8988T (cell line): ENCODE data around the gene LPIN3.

Experiments used
- DNase-seq: peaks from one replicate; pipeline ENCODE4 v3.0.0; 2011

The LPIN3 gene

DNA sequence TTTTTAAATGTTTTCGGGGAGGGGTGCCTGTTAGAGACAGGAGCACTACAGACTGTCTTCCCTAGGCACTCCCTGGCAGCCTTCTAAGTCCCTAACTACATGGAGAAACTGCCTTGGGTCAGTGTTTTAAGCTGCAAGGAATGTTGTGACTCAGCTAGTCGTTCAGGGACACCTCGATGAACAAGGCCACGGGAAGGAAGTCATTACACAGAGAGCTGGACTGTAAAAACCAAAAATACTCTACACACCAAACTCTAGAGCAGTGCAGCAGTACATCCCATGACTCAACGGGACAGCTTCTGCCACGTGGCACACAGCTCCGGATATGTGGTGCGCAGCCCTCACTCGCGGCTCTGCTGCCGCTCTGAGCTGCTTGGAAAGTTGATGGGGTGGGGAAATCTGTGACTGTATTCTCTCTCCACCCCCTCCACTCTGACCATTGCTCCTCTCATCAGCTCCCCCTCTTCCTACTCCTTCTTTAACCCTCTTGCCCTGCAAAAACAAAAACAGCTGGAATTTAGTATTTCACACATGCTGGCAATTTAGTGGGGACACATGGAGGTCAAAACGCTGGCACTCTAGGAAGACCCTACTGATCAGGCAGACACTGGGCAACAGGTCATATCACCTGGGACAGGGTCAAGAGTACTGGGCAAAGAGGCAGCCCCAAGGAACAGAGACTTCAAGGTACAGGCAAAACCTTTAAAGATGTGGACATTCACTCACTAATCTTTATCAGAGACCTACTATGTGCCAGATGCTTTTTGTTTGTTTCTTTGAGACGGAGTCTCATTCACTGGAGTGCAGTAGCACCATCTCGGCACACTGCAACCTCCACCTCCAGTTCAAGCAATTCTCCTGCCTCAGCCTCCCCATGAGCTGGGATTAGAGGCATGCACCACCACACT is 10.9 kb upstream of the LPIN3 start:
- DNase-seq = no peak

GRCh38 chr20:41330343-41330720 is 10.3 kb upstream of the LPIN3 start:
- DNase-seq = no peak

GRCh38 chr20:41330941-41331340 is 9.7 kb upstream of the LPIN3 start:
- no peak for DNase-seq

- no peak for DNase-seq
Measured at GRCh38 chr20:41331731-41332130, 8.9 kb upstream of the LPIN3 start.

- DNase-seq = no peak
Measured at GRCh38 chr20:41334036-41334435, 6.6 kb upstream of the LPIN3 start.

GRCh38 chr20:41334443-41335421 is 5.9 kb upstream of the LPIN3 start:
- no peak for DNase-seq

DNA sequence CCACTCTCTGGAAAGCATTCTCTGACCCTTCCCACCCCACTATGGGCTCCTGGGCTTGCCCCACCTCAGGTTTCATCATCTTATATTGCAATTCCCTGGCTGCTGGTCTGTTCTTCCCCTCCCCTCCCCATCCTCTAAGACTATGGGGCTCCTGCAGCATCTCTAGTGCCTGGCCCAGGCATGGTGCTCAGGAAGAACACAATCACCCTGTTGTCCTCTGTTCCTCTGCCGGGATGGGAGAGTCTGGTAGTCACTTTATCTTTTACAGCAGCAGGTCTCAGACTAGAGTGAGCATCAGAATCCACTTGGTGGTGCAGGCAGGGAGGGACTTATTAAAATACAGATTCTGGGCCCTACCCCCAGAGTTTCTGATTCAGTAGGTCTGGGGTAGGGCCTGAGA is 5.0 kb upstream of the LPIN3 start:
- DNase-seq = no peak

DNA sequence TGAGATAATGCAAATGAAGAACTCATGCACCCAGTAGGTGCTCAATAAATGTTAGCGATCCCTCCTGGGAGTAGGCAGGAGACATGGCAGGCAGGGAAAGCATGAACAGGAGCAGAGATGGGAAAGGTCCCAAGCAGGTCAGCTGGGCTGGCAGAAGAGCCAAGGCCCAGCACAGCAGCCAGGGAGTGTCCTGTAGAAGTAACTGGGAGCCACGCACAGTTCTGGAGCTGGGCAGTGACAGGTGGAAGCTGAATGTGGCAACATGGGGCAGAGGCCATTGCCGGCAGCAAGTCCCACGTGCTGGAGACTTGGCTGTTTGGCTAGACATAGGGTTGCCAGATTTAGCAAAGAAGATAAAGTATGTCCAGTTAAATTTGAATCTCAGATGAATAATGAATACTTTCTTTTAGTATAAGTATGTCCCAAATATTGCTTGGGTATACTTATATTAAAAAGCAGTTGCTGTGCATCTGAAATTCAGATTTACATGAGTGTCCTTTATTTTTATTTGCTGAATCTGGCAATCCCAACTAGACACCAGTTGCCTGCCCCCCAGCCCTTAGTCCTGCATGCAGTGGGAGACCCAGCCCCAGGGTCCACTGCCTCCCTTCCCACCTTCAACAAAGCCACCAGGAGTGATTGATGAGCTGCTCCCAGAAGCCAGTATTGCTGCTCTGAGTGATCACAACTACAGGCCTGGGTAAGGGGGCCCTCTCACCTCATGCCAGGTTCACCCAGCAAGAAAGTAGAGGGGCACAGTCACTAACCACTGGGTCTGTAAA is 3.7 kb upstream of the LPIN3 start:
- no peak for DNase-seq

GRCh38 chr20:41339957-41340326 is 679 bp upstream of the LPIN3 start:
- peak; percentile 72 for DNase-seq

GRCh38 chr20:41342474-41343464 is 2.1 kb downstream of the LPIN3 start:
- no peak for DNase-seq

GRCh38 chr20:41344477-41344876 is 3.9 kb downstream of the LPIN3 start:
- no peak for DNase-seq

DNA sequence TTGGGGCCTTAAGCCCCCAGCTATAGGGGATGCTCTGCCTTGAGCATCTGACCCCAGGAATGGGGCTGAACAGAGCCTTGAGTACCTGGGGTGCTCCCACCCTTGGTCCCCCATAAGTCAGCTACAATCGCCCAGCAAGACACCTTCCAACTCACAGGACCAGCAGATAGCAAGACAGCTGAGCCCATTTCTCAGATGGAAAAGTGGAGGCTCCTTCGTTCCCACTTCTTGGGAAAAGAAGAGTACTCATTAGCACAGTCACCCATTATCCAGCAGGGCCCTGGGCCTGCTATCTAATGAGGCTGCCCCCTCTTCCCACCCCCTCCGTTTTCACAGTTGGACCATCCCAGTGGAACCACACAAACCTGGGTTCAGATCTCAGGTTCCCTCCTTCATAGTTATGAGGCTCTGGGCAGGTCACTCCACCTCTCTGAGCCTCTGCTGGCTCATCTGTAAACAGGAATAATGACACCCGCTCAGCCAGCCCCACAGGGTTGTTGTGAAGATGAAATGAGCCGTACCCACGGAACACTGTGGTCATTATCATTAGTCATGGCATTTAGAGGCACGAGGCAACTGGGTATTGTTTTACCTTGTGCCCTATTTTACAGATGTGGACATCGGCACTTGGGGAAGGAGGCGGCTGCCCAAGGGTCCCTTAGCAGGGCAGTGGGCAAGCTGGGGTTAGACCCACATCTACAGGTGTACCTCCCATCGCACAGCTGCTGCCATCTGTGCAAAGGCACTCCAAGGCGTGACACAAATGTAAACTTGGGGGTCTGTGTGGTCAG is 4.5 kb downstream of the LPIN3 start:
- no peak for DNase-seq

DNA sequence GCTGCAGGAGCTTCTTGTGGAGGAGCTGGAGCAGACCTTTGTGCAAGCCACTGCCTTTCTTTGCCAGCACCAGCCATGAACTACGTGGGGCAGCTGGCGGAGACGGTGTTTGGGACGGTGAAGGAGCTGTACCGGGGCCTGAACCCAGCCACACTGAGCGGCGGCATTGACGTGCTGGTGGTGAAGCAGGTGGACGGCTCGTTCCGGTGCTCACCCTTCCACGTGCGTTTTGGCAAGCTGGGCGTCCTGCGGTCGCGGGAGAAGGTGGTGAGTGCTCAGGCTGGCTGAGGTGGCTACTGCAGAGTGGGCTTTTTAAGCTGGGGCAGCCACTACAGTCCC is 5.1 kb downstream of the LPIN3 start:
- no peak for DNase-seq

DNA sequence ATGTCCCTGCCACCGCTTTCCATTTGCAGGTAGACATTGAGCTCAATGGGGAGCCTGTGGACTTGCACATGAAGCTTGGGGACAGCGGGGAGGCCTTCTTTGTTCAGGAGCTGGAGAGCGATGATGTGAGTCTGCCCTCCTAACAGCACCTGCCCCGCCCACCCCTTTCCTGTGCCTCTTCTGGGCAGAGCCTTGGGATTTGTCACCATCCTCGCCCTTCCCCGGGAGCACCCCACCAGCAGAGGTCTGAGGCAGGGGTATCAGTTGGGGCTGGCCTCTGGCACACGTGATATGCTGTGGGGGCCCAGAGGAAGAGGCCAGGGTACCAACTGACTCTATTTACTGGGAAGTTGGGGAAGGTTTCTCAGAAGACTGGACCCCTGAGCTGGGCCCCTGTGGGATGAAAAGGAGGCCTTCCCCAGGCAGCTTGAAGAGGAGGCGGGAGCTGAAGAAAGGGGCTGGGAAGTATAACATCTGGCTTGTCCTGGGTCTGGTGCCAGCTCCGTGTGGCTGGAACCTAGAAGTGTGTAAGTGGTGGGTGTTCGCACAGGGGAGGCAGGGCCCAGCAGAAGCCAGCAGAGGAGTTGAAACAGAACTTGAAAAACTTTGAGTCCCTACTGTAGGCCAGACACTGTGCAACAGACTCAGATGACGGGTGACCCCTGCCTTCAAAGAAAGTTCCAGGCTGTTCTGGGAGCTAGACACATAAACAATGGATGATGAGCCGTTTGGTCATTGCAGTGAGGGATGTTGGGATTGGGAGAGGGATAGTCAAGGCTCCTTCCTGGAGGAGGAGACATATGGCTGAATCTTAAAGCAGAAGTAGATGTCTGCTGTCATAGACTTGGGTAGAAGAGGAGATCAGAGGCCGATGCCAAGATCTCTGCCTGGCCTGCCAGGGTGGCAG is 7.2 kb downstream of the LPIN3 start:
- no peak for DNase-seq

DNA sequence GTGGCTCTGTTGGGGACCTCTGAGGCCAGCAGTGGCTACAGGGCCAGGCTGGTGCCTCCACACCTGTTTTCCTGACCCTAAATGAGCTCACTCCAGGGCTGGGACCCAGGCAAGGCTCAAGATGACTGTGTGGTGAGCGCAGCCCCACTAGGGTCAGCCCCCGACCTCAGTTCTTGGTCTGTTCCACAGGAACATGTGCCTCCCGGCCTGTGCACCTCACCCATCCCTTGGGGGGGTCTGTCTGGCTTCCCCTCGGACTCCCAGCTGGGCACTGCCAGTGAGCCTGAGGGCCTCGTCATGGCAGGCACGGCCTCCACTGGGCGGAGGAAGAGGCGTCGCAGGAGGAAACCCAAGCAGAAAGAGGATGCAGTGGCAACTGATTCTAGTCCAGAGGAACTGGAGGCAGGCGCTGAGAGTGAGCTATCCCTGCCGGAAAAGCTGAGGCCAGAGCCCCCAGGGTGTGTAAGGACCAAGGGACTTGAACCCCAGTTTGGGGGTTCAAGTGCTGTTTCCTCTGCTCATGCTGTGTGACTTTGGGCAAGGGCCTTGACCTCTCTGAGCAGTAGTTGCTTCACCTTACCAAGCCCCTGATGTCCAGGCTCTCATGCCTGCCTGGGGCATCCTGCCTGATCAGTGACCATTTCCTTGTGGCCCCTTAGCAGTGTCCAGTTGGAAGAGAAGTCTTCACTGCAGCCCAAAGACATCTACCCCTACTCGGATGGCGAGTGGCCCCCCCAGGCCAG is 8.0 kb downstream of the LPIN3 start:
- DNase-seq = no peak

DNA sequence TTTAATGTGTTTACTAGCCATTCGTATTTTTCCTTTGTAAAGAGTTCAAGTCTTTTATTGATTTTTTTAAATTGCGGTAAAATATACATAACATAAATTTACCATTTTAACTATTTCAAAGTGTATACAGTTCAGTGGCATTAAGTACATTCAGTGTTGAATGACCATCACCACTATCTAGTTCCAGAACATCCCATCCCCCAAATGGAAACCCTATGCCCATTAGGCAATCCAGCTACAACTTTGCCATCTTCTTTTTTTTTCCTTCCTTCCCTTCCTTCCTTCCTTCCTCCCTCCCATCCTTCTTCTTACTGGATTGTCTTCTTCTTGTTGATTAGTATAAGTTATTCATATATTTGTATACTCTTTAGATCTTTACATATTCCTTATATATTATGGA is 8.6 kb downstream of the LPIN3 start:
- no peak for DNase-seq

GRCh38 chr20:41349943-41350342 is 9.3 kb downstream of the LPIN3 start:
- no peak for DNase-seq

DNA sequence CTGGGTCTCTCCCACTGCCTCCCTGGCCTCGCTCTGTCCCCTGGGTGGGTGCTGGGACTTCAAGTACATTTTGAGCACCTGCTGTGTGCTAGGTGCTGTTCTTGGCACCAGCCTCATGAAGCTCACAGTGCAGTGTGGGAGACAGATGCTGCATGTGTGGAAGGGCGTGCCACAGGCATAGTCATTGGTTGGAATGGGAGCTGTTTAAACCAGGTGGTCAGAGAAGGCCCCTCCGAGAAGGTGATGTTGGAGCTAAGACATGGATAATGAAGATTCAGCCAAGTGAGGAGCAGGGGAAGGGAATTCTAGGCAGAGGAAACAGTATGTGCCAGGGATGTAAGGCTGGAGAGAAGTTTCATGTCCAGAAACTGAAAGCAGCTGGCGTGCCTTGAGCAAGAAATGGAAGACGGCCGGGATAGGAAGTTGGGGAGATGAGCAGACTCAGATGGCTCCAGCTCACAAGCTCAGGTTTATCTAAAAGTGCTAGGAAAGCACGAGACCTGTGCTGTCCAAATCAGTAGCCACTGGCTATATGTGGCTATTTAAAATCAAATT is 9.9 kb downstream of the LPIN3 start:
- DNase-seq = no peak

- DNase-seq = no peak
Measured at GRCh38 chr20:41352106-41352505, 11.5 kb downstream of the LPIN3 start.
